Activated T-cell treated with anti-CD3 and anti-CD28 coated beads for 4 hours (primary cell): ENCODE measurements around the gene FNDC11.

Experiments
- DNase-seq: peaks from one replicate; pipeline ENCODE4 v3.0.0-alpha.2; 2020

Gene FNDC11

DNA sequence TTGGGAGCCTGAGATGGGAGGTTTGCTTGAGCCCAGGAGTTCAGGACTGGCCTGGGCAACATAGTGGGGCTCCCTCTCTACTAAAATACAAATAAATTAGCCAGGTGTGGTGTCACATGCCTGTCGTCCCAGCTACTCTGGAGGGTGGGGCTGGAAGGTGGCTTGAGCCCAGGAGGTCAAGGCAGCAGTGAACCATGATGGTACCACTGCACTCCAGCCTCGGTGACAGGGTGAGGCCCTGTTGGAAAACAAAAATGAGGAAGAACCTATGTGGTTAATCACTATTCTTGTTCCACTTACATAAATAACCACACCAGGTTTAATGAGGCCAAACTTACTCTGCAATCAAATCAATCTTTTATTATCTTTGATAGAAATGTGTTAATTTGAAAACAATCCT lies 28.0 kb upstream of the FNDC11 start:
- DNase-seq = no peak

- no peak for DNase-seq
Measured at GRCh38 chr20:63527184-63527583, 26.8 kb upstream of the FNDC11 start.

- no peak for DNase-seq
Measured at GRCh38 chr20:63529180-63529860, 24.6 kb upstream of the FNDC11 start.

GRCh38 chr20:63529861-63530787 lies 23.8 kb upstream of the FNDC11 start:
- no peak for DNase-seq

- DNase-seq = no peak
Measured at GRCh38 chr20:63530788-63531160, 23.2 kb upstream of the FNDC11 start.

DNA sequence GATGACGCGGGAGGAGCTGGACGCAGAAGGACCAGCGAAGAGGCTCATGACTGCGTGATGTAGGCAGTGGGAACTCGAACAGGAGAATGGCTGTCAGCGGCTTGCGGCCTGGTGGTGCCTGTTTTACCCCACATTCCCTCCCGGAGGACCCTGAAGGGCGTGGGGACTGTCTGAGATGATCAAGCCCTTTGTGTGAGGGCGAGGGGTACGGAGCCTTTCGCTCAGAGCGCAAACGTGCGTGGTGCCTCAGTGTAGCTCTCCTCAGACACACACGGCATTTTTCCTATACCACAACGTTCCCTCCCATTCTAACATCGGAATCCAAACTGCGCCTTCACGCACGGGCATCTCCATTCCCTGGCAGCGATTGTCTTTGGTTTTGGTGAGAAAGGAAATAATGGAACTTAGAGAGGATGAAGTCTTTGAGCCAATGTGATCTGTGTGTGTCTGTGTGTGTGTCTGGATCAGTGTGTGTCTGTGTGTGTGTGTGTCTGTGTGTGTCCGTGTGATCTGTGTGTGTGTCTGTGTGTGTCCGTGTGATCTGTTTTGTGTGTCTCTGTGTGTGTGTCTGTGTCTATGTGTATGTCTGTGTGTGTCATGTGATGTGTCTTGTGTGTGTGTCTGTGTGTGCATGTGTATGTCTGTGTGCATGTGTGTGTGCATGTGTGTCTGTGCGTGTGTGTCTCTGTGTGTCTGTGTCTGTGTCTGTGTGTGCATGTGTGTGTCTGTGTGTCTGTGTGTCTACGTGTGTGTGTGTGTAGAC lies 22.1 kb upstream of the FNDC11 start:
- no peak for DNase-seq

DNA sequence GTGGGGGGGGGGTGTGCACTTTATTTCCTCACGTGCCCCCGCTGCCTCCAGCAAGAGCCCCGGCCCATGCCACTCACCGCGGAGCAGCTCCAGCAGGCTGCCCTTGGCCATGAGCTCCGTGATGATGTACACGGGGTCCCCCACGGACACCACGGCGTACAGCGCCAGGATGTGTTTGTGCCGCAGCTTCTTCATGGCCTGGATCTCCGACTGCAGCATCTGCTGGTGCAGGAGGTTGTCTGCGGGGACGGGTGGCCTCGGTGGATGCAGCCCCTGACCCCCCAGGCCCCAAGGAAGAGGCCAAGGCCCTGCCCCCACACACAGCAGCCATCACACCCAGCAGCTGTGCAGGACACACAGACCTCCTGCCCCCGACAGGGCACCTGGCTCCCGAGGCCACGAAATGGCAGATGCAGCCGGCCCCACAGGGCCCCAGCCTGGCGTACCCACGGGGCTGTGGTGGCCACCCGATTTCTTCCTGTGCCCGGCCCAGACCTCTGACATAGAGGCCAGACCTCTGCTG lies 21.4 kb upstream of the FNDC11 start:
- DNase-seq = no peak

GRCh38 chr20:63533388-63533787 lies 20.6 kb upstream of the FNDC11 start:
- no peak for DNase-seq

- no peak for DNase-seq
Measured at GRCh38 chr20:63533871-63534393, 20.0 kb upstream of the FNDC11 start.

DNA sequence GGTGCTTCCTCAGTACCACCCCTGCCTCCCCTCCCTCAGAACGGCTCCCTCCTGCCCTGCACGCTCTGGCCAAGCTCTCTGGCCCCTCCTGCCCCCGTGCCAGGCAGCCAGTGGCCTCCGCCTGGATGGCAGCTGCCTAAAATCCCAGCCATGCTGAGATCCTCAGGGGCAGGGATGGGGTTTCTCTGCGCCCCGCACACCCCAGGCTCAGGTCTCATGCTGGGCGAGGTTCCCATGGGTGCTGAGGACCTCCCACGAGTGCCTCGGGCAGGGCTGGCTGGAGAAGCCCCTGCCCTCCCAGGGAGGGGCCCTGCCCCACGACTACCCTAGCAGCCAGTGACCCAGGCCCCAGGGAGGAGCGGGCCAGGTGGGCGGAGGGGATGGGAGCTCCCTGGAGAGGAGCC lies 19.5 kb upstream of the FNDC11 start:
- DNase-seq = no peak

DNA sequence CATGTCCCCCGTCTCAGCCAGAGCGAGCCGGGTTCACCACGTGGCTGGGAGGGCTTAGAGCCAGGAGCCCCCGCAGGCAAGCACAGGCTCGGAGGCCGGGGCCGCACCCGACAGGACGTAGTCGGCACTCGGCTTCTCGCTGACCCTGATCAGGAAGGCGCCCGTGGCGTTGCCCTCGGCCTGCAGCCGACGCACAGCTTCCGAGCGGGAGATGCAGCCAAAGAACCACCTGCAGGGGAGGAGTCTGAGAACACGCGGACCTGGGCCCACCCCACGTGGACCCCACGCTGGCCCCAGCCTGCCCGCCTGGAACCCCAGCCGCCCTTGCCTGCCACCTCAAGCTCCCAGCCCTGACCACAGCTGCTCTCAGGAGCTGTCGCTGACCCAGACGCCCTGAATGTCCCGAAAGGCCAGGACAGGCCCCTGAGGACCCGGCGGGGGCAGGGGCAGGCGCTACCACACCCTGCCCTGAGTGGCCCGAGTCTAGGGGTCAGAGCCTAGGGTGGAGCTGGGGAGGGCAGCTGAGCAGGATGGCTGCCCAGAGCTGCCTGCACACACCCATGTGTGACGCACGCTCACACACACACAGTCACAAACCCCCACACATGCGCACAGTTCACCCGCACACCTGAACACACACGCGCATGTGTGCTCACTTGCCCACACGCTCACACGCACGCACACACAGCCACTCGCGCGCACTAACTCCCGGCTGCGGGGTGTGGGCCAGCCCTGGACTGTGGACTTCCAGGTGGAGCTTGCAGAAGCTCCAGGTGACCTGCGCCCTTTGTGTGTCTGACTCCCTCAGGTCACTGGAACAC lies 18.9 kb upstream of the FNDC11 start:
- DNase-seq = no peak

DNA sequence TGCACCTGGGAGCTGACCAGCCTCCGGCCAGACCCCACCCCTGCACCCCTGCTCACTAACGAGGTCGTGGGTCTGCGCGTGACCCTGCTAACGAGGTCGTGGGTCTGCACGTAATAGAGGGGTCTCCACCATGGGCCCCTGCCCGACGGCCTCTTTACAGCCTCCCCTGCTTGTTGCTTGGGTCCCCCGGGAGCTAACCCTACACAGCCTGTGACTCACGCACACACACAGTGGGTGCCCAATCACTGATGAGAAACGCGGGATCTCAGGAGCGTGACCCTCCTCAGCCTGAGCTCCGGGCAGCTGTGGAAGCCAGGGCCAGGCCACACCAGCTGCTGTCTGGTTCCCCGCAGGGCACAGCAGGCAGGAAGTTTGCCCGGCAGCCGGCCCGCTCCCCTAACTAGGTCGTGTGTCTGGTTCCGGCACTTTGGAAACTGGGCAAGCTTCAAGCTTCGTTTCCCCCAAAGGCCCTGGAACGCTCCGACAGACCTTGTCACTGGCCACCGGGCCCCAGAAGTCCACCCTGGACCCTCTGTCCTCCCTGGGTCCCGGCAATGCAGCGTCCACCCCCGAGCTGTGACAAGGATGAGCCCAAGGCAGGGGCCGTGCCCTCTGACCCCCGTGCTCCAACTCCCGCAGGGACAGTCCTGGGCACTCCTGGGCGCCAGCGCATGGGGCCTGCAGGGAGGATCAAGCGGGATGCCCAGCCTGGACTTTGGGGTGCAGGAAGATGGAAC lies 17.6 kb upstream of the FNDC11 start:
- no peak for DNase-seq

GRCh38 chr20:63536997-63537524 lies 16.9 kb upstream of the FNDC11 start, which contains the start of gene PTK6:
Gene PTK6, minus strand, starts transcription at chr20:63537376. Its CDS starts 62 bp downstream, at chr20:63537314.
- DNase-seq = no peak

GRCh38 chr20:63537525-63538203 lies 16.3 kb upstream of the FNDC11 start:
- peak; percentile 89 for DNase-seq

DNA sequence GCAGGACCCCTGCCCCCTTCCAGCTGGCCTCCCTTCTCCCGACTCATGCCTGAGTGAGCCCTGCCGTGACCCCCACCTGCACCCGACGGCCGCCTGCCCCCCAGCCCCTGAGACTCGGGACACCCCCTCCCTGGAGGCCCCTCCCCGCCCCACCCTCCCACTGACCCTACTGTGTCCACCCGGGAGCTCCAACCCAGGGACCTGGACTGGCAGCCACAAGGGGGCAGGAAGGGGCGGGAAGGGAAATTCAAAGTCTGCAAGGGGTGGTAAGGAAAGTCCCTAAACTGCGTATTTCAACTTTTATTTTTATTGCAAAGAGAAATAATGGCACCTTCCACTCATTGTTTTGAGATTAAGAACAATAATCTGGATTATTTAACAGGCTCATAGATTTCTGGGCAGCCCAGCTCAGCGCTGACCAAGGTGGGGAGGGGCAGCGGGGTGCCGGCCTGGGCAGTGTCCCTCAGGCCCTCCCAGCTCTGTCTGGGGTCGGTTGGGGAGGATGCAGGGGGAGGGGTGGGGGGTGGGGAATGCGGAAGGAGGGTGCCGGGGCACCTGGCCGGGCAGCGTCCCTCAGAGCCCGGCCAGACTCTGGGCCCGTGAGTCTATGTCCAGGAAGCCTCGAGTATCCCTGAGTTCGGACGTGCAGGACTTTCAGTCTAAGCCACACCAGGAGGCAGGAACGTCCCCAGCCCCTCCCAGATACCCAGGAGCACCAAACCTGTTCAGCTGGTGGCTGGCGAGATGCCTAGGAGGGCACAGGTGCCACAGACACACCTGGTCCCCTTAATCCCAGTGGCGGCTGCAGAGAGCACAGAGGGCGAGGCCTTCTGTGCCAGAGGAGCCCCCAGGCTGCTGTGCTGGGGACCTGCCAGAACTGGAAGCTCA lies 15.5 kb upstream of the FNDC11 start:
- no peak for DNase-seq

- no peak for DNase-seq
Measured at GRCh38 chr20:63539092-63539430, 14.9 kb upstream of the FNDC11 start.

DNA sequence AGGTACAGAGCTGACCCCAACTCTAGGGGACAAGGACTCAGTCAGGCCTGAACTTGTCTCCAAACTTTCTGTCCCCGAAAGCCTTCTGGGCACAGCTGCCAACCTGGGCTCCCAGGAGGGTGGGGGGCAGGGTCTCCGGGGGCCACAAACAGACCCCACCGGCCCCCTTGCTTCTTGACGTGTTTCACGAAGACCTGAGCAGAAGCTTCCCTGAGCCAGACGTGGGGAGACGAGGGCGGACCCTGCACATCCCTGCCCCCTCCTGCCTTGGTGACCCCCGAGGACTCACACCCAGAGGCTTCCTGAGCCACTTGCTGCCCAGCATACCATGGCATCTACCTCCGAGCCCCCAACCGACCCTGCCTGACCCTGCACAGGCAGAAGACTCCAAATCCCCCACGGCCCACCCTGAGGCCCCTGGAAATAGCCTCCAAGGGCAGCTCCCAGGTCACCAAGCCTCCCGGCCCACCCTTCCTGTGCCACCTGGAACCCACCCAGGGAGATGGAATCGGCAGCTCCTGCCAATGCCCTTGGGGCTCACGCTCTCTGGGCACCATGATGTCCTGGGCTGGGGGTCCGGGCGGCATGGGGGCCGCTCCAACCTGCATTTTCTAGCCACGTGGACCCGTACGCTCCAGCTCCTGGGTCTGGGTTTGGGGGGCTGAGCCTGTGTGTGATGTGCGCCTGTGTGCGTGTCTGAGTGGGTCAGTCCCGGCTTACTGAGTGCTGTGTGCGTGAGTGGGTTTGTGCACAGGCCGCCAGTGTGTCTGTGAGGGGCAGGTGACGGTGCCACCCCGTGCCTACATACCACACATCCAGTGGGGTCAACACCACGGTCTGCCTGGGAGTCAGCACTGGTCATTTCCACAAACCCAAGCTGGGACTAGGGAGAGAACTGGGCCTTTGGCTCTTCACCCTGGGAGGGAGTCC lies 14.3 kb upstream of the FNDC11 start:
- no peak for DNase-seq
